Endodermal cell (in vitro differentiated cells): ENCODE data around the gene RALBP1. TPM values are rescaled to one million over a fixed set of nuclear protein-coding genes. Genes with fewer than 3 reads are reported as not detected.

Experiments used
- DNase-seq: peaks from one replicate; pipeline ENCODE4 v3.0.0-alpha.2; 2017
- H3K27ac ChIP-seq: 2 replicates; pipeline ENCODE4 v1.5.1; 2013; ENCODE audit warnings: mild to moderate bottlenecking, low read depth, low read length, moderate library complexity
- H3K27me3 ChIP-seq: 2 replicates; pipeline ENCODE4 v1.6.1; 2013; ENCODE audit warnings: mild to moderate bottlenecking, low read length, moderate library complexity; ENCODE audit not compliant: insufficient read depth, control insufficient read depth, poor library complexity, severe bottlenecking
- H3K36me3 ChIP-seq: 2 replicates; pipeline ENCODE4 v1.7.0; 2013; ENCODE audit warnings: mild to moderate bottlenecking, low read length, moderate library complexity; ENCODE audit not compliant: control insufficient read depth, insufficient read depth
- H3K4me1 ChIP-seq: one replicate; pipeline ENCODE4 v1.7.0; 2013; ENCODE audit warnings: low read length; ENCODE audit not compliant: control insufficient read depth, insufficient read depth
- H3K4me3 ChIP-seq: 2 replicates; pipeline ENCODE4 v1.5.1; 2013; ENCODE audit warnings: mild to moderate bottlenecking, low read length, moderate library complexity
- H3K9ac ChIP-seq: 2 replicates; pipeline ENCODE4 v1.6.1; 2013; ENCODE audit warnings: mild to moderate bottlenecking, low read length, moderate library complexity; ENCODE audit not compliant: poor library complexity, severe bottlenecking; ENCODE audit errors: extremely low read depth
- H3K9me3 ChIP-seq: 2 replicates; pipeline ENCODE4 v1.6.1; 2013; ENCODE audit warnings: mild to moderate bottlenecking, low read length, moderate library complexity; ENCODE audit not compliant: control insufficient read depth
- H3K27ac Mint-ChIP-seq: 2 replicates; pipeline ENCODE4 v1.8.0; 2020; ENCODE audit warnings: mixed read lengths
- H3K27me3 Mint-ChIP-seq: 2 replicates; pipeline ENCODE4 v1.8.0; 2021; ENCODE audit warnings: mild to moderate bottlenecking, mixed read lengths; ENCODE audit not compliant: insufficient read depth
- H3K36me3 Mint-ChIP-seq: 2 replicates; pipeline ENCODE4 v1.8.0; 2020; ENCODE audit warnings: low read depth, mixed read lengths
- H3K4me1 Mint-ChIP-seq: 2 replicates; pipeline ENCODE4 v1.8.0; 2020; ENCODE audit warnings: mixed read lengths
- H3K4me3 Mint-ChIP-seq: 2 replicates; pipeline ENCODE4 v1.8.0; 2020; ENCODE audit warnings: mild to moderate bottlenecking, moderate library complexity, mixed read lengths
- H3K9me3 Mint-ChIP-seq: 2 replicates; pipeline ENCODE4 v1.8.0; 2020; ENCODE audit warnings: mild to moderate bottlenecking, mixed read lengths
- CTCF ChIP-seq: fragments of 200-600 bp; sonication (generic); conservative IDR thresholded peaks from 2 replicates; pipeline ENCODE4 v1.5.0; 2021; ENCODE audit warnings: antibody characterized with exemption, mild to moderate bottlenecking
- WGBS, 2 experiments: methylation state at CpG; one replicate each; pipeline versions ENCODE4 v1.1.5 to v1.1.7; 2013; ENCODE audit warnings: missing lambda C conversion rate in 2 of 2, mixed read lengths in 1 of 2; ENCODE audit not compliant: insufficient coverage in 1 of 2, insufficient read length in 1 of 2; 5-methylcytosine and 5-hydroxymethylcytosine counted together
- total RNA-seq, 2 donors: library from RNA; stranded (reverse); fragmentation: NEBNext Ultra II Directional in 1 of 2; extraction: Animal tissue kit (Norgen Biotek cat#: 25700) in 1 of 2; gene quantifications; 2 replicates in 1 of 2; 3 replicates in 1 of 2; pipeline ENCODE4 v1.2.1, GENCODE V29; 2021

RALBP1 gene
- total RNA-seq, 2 donors from 2014 or later, result 60.5 to 64.9 TPM

GRCh38 chr18:9520666-9521065, 45.4 kb downstream of the RALBP1 start:
- no peak overlapping the region for H3K27ac Mint-ChIP-seq
- Histone ChIP-seq H3K4me1 (peaks cover 2% of the 10 kb centered on the region), H3K36me3 (peaks cover 45% of the 10 kb centered on the region), H3K9me3 (peaks cover 3% of the 10 kb centered on the region), H3K27ac (no peak overlapping the region), H3K4me3 (no peak overlapping the region), H3K27me3 (no peaks in the 10 kb centered on the region), H3K9ac (no peak overlapping the region)
- H3K36me3 Mint-ChIP-seq, result peaks cover 57% of the 10 kb centered on the region
- H3K4me3 Mint-ChIP-seq, result no peak overlapping the region
- no peaks in the 10 kb centered on the region for H3K4me1 Mint-ChIP-seq
- TF ChIP-seq CTCF, result no peak
- no peak for DNase-seq
- peaks cover 2% of the 10 kb centered on the region for H3K9me3 Mint-ChIP-seq
- no peaks in the 10 kb centered on the region for H3K27me3 Mint-ChIP-seq
- WGBS, 2 experiments, result 95 to 100% methylated on average over 3 of the region's 3 CpGs

GRCh38 chr18:9521770-9522169, 46.5 kb downstream of the RALBP1 start:
- H3K4me1 ChIP-seq, result peaks cover 2% of the 10 kb centered on the region
- H3K9me3 ChIP-seq, result peaks cover 14% of the 10 kb centered on the region
- H3K27ac ChIP-seq, result no peak overlapping the region
- Mint-ChIP-seq H3K27ac (no peak overlapping the region), H3K27me3 (no peaks in the 10 kb centered on the region), H3K4me1 (no peaks in the 10 kb centered on the region), H3K36me3 (peaks cover 64% of the 10 kb centered on the region), H3K4me3 (no peak overlapping the region), H3K9me3 (peaks cover 5% of the 10 kb centered on the region)
- peaks cover 56% of the 10 kb centered on the region for H3K36me3 ChIP-seq
- H3K27me3 ChIP-seq, result no peaks in the 10 kb centered on the region
- TF ChIP-seq CTCF, result no peak
- no peak for DNase-seq
- 87 to 94% methylated on average over 7 of the region's 7 CpGs for WGBS, 2 experiments
- H3K4me3 ChIP-seq, result no peak overlapping the region
- no peak overlapping the region for H3K9ac ChIP-seq

DNA sequence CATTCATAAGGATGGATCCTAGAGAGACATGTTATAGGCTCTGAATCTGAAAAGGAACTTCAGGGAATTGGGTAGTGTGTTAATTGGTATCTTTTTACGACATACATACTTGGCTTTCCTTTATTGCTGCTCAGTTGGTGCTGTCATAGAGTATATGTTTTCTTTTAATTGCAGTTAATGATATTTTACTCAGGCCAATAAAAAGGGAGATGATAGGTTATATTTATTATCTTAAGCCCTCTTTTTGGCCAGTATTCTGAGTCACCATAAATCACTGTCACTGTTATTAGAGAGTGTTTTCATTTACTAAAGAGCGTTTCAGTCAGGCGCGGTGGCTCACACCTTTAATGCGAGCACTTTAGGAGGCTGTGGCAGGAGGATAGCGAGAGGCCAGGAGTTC, 47.6 kb downstream of the RALBP1 start:
- H3K36me3 Mint-ChIP-seq, result peaks cover 66% of the 10 kb centered on the region
- 96 to 100% methylated on average over 5 to 6 of the region's 6 CpGs for WGBS, 2 experiments
- Histone ChIP-seq H3K4me3 (no peak overlapping the region), H3K36me3 (peaks cover 58% of the 10 kb centered on the region), H3K4me1 (peaks cover 2% of the 10 kb centered on the region), H3K9me3 (peaks cover 26% of the 10 kb centered on the region), H3K9ac (no peak overlapping the region), H3K27ac (no peak overlapping the region), H3K27me3 (no peaks in the 10 kb centered on the region)
- no peaks in the 10 kb centered on the region for H3K27me3 Mint-ChIP-seq
- peaks cover 17% of the 10 kb centered on the region for H3K9me3 Mint-ChIP-seq
- H3K4me1 Mint-ChIP-seq, result no peaks in the 10 kb centered on the region
- H3K4me3 Mint-ChIP-seq, result no peak overlapping the region
- DNase-seq, result no peak
- no peak overlapping the region for H3K27ac Mint-ChIP-seq
- no peak for TF ChIP-seq CTCF
